ACC112 (cell line): Measurements from ENCODE around the gene OSBPL10.
"Not testable (repeated sequence)": the region's sequence is repeated elsewhere in the genome, so short reads cannot be mapped to it uniquely, and the experiment has no call there.

Experiments used
- H2AFZ ChIP-seq: fragments of 200-600 bp; sonication (generic); one replicate; pipeline ENCODE4 v1.6.0; 2017; ENCODE audit warnings: antibody characterized with exemption, low read length; ENCODE audit not compliant: unreplicated experiment
- H3K27ac ChIP-seq: fragments of 200-600 bp; sonication (generic); 2 replicates; pipeline ENCODE4 v1.5.1; 2014; ENCODE audit warnings: low read depth, mild to moderate bottlenecking, antibody characterized with exemption, low read length, moderate library complexity
- H3K27me3 ChIP-seq: fragments of 200-600 bp; sonication (generic); 2 replicates; pipeline ENCODE4 v1.6.1; 2014; ENCODE audit warnings: mild to moderate bottlenecking, antibody characterized with exemption, low read length, moderate library complexity, mixed read lengths; ENCODE audit not compliant: insufficient read depth
- H3K36me3 ChIP-seq: fragments of 200-600 bp; sonication (generic); 2 replicates; pipeline ENCODE4 v1.6.1; 2016; ENCODE audit warnings: mild to moderate bottlenecking, antibody characterized with exemption, low read length, moderate library complexity, mixed read lengths; ENCODE audit not compliant: insufficient read depth
- H3K4me1 ChIP-seq: fragments of 200-600 bp; sonication (generic); one replicate; pipeline ENCODE4 v1.6.1; 2016; ENCODE audit warnings: low read length, mixed read lengths; ENCODE audit not compliant: insufficient read depth, unreplicated experiment, control insufficient read depth
- H3K4me3 ChIP-seq: fragments of 200-600 bp; sonication (generic); 2 replicates; pipeline ENCODE4 v1.5.1; 2014; ENCODE audit warnings: mild to moderate bottlenecking, low read depth, low read length
- H3K79me2 ChIP-seq: fragments of 200-600 bp; sonication (generic); one replicate; pipeline ENCODE4 v1.6.0; 2016; ENCODE audit warnings: low read length; ENCODE audit not compliant: control insufficient read depth, unreplicated experiment, insufficient read depth

OSBPL10 gene

GRCh38 chr3:32009101-32009500 is 28.0 kb upstream of the OSBPL10 start:
- Histone ChIP-seq H3K27ac (no peak overlapping the region), H3K79me2 (no peaks in the 10 kb centered on the region), H3K36me3 (no peaks in the 10 kb centered on the region), H3K27me3 (no peaks in the 10 kb centered on the region), H3K4me1 (no peaks in the 10 kb centered on the region), H3K4me3 (no peak overlapping the region), H2AFZ (no peak overlapping the region)

GRCh38 chr3:32004113-32004765 is 23.2 kb upstream of the OSBPL10 start:
- H3K27ac ChIP-seq: no peak overlapping the region

GRCh38 chr3:32003380-32003779 is 22.3 kb upstream of the OSBPL10 start:
- H3K27me3 ChIP-seq: peaks cover 13% of the 10 kb centered on the region; the same call in 1 of the 2 replicates
- no peaks in the 10 kb centered on the region for H3K79me2 ChIP-seq
- H3K36me3 ChIP-seq: no peaks in the 10 kb centered on the region
- H2AFZ ChIP-seq: no peak overlapping the region
- peaks cover 11% of the 10 kb centered on the region for H3K4me1 ChIP-seq
- H3K4me3 ChIP-seq: no peak overlapping the region
- H3K27ac ChIP-seq: no peak overlapping the region

More at GRCh38 chr3:32004113-32004765, 23.2 kb upstream of the OSBPL10 start:
- Histone ChIP-seq H3K36me3 (no peaks in the 10 kb centered on the region), H3K27me3 (peaks cover 9% of the 10 kb centered on the region; the same call in 1 of the 2 replicates), H3K4me3 (no peak overlapping the region), H3K4me1 (peaks cover 11% of the 10 kb centered on the region), H2AFZ (no peak overlapping the region), H3K79me2 (no peaks in the 10 kb centered on the region)

GRCh38 chr3:32002561-32003368 is 21.7 kb upstream of the OSBPL10 start:
- Histone ChIP-seq H3K79me2 (no peaks in the 10 kb centered on the region), H3K27ac (no peak overlapping the region), H2AFZ (no peak overlapping the region), H3K4me1 (peaks cover 11% of the 10 kb centered on the region), H3K36me3 (no peaks in the 10 kb centered on the region), H3K4me3 (no peak overlapping the region), H3K27me3 (peaks cover 13% of the 10 kb centered on the region; the same call in 1 of the 2 replicates)

GRCh38 chr3:32000877-32001276 is 19.8 kb upstream of the OSBPL10 start:
- Histone ChIP-seq H3K79me2 (no peaks in the 10 kb centered on the region), H3K4me3 (no peak overlapping the region), H2AFZ (no peak overlapping the region), H3K36me3 (no peaks in the 10 kb centered on the region), H3K4me1 (peaks cover 11% of the 10 kb centered on the region), H3K27me3 (peaks cover 23% of the 10 kb centered on the region), H3K27ac (no peak overlapping the region)

GRCh38 chr3:31999907-32000439 is 18.9 kb upstream of the OSBPL10 start:
- H3K4me1 ChIP-seq: peaks cover 11% of the 10 kb centered on the region

GRCh38 chr3:31997500-31997899 is 16.4 kb upstream of the OSBPL10 start:
- Histone ChIP-seq H3K79me2 (no peaks in the 10 kb centered on the region), H3K27me3 (peaks cover 17% of the 10 kb centered on the region), H3K4me1 (peaks cover 4% of the 10 kb centered on the region), H3K27ac (no peak overlapping the region), H3K4me3 (no peak overlapping the region), H2AFZ (no peak overlapping the region), H3K36me3 (no peaks in the 10 kb centered on the region)

More at GRCh38 chr3:31999907-32000439, 18.9 kb upstream of the OSBPL10 start:
- H3K27ac ChIP-seq: no peak overlapping the region
- no peaks in the 10 kb centered on the region for H3K36me3 ChIP-seq
- peaks cover 25% of the 10 kb centered on the region for H3K27me3 ChIP-seq
- no peak overlapping the region for H3K4me3 ChIP-seq
- no peak overlapping the region for H2AFZ ChIP-seq
- no peaks in the 10 kb centered on the region for H3K79me2 ChIP-seq

GRCh38 chr3:31996195-31996594 is 15.1 kb upstream of the OSBPL10 start:
- H3K79me2 ChIP-seq: no peaks in the 10 kb centered on the region
- no peak overlapping the region for H3K4me3 ChIP-seq
- no peak overlapping the region for H2AFZ ChIP-seq
- H3K27me3 ChIP-seq: peaks cover 17% of the 10 kb centered on the region
- H3K27ac ChIP-seq: no peak overlapping the region
- H3K4me1 ChIP-seq: no peaks in the 10 kb centered on the region
- no peaks in the 10 kb centered on the region for H3K36me3 ChIP-seq

- H3K79me2 ChIP-seq, H3K27ac ChIP-seq, H3K4me1 ChIP-seq, H3K4me3 ChIP-seq, H3K36me3 ChIP-seq, H2AFZ ChIP-seq: not testable (repeated sequence)
- H3K27me3 ChIP-seq: peaks cover 17% of the 10 kb centered on the region
These were observed 14.0 kb upstream of the OSBPL10 start for GRCh38 chr3:31995026-31995425.

- Histone ChIP-seq H3K27me3 (peaks cover 17% of the 10 kb centered on the region), H2AFZ (no peak overlapping the region), H3K79me2 (no peaks in the 10 kb centered on the region), H3K4me3 (no peak overlapping the region), H3K4me1 (no peaks in the 10 kb centered on the region), H3K36me3 (no peaks in the 10 kb centered on the region), H3K27ac (no peak overlapping the region)
These were observed 12.8 kb upstream of the OSBPL10 start for GRCh38 chr3:31993843-31994242.
